ENCODE data around the gene AP4S1.
"Not testable (repeated sequence)": the region's sequence is repeated elsewhere in the genome, so short reads cannot be mapped to it uniquely, and the experiment has no call there.

The AP4S1 gene

GRCh38 chr14:31045501-31046080 is 20.1 kb downstream of the AP4S1 start:
- no peak for DNase-seq

- DNase-seq = no peak
Measured at GRCh38 chr14:31047503-31047902, 22.1 kb downstream of the AP4S1 start.

- no peak for DNase-seq
Measured at GRCh38 chr14:31051023-31051422, 25.6 kb downstream of the AP4S1 start.

- no peak for DNase-seq
Measured at GRCh38 chr14:31051511-31051910, 26.1 kb downstream of the AP4S1 start.

- peak in 2 of 14 donors; percentile 6 to 36 for DNase-seq
Measured at GRCh38 chr14:31052905-31053586, 27.6 kb downstream of the AP4S1 start.

- DNase-seq = no peak
Measured at GRCh38 chr14:31057035-31057434, 31.6 kb downstream of the AP4S1 start.

GRCh38 chr14:31057701-31058364 is 32.4 kb downstream of the AP4S1 start:
- DNase-seq = no peak

GRCh38 chr14:31059152-31059924 is 33.9 kb downstream of the AP4S1 start:
- DNase-seq = no peak

- DNase-seq = no peak
Measured at GRCh38 chr14:31060253-31060875, 34.9 kb downstream of the AP4S1 start.

- not testable (repeated sequence) for DNase-seq
Measured at GRCh38 chr14:31062908-31063307, 37.5 kb downstream of the AP4S1 start.

- no peak for DNase-seq
Measured at GRCh38 chr14:31068235-31068634, 42.8 kb downstream of the AP4S1 start.

GRCh38 chr14:31069343-31069742 is 43.9 kb downstream of the AP4S1 start:
- no peak for DNase-seq

- DNase-seq = no peak
Measured at GRCh38 chr14:31070431-31070830, 45.0 kb downstream of the AP4S1 start.

- no peak for DNase-seq
Measured at GRCh38 chr14:31071151-31071550, 45.7 kb downstream of the AP4S1 start.

GRCh38 chr14:31075144-31075543 is 49.7 kb downstream of the AP4S1 start:
- DNase-seq = no peak

GRCh38 chr14:31078766-31079165 is 53.3 kb downstream of the AP4S1 start:
- no peak for DNase-seq

- no peak for DNase-seq
Measured at GRCh38 chr14:31080056-31080455, 54.6 kb downstream of the AP4S1 start.

- DNase-seq = no peak
Measured at GRCh38 chr14:31080484-31080883, 55.0 kb downstream of the AP4S1 start.

GRCh38 chr14:31083781-31084180 is 58.3 kb downstream of the AP4S1 start:
- no peak for DNase-seq

GRCh38 chr14:31084385-31084784 is 58.9 kb downstream of the AP4S1 start:
- no peak for DNase-seq

GRCh38 chr14:31085027-31085426 is 59.6 kb downstream of the AP4S1 start:
- DNase-seq = no peak

GRCh38 chr14:31086466-31086865 is 61.0 kb downstream of the AP4S1 start:
- not testable (repeated sequence) for DNase-seq

Data from C1 segment of cervical spinal cord (tissue), 14 donors.